Fibroblast of mammary gland (primary cell): ENCODE data around the gene TMEM59.

Source experiments
- DNase-seq: peaks from one replicate; pipeline ENCODE4 v3.0.0-alpha.2; 2010; ENCODE audit warnings: low read depth
- H3K4me3 ChIP-seq: 2 replicates; pipeline ENCODE4 v1.5.1; 2011; ENCODE audit warnings: low read depth, mild to moderate bottlenecking, low read length, moderate library complexity; ENCODE audit not compliant: control insufficient read depth
- TF ChIP-seq, protein P1 (sequence below): conservative IDR thresholded peaks from 2 replicates; pipeline ENCODE4 v1.5.1; 2011; ENCODE audit warnings: low read depth, low read length, inconsistent platforms; ENCODE audit not compliant: control insufficient read depth, insufficient read depth

Gene TMEM59

GRCh38 chr1:54018635-54019034, 34.4 kb downstream of the TMEM59 start:
- no peak overlapping the region for H3K4me3 ChIP-seq
- DNase-seq: no peak
- TF ChIP-seq, protein P1, sequence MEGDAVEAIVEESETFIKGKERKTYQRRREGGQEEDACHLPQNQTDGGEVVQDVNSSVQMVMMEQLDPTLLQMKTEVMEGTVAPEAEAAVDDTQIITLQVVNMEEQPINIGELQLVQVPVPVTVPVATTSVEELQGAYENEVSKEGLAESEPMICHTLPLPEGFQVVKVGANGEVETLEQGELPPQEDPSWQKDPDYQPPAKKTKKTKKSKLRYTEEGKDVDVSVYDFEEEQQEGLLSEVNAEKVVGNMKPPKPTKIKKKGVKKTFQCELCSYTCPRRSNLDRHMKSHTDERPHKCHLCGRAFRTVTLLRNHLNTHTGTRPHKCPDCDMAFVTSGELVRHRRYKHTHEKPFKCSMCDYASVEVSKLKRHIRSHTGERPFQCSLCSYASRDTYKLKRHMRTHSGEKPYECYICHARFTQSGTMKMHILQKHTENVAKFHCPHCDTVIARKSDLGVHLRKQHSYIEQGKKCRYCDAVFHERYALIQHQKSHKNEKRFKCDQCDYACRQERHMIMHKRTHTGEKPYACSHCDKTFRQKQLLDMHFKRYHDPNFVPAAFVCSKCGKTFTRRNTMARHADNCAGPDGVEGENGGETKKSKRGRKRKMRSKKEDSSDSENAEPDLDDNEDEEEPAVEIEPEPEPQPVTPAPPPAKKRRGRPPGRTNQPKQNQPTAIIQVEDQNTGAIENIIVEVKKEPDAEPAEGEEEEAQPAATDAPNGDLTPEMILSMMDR: no peak

- TF ChIP-seq, protein P1: no peak
- no peak for DNase-seq
- no peak within 1 kb of the TSS for H3K4me3 ChIP-seq
Measured at GRCh38 chr1:54017979-54018378, 35.0 kb downstream of the TMEM59 start, which contains the start of gene LDLRAD1. LDLRAD1 (minus strand) TSS chr1:54018186; CDS start chr1:54018112, 74 bp downstream.

GRCh38 chr1:54016343-54017282, 36.4 kb downstream of the TMEM59 start:
- TF ChIP-seq, protein P1: no peak
- peak; percentile 52 for DNase-seq
- H3K4me3 ChIP-seq: no peak overlapping the region

GRCh38 chr1:54014009-54014629, 38.9 kb downstream of the TMEM59 start:
- H3K4me3 ChIP-seq: no peak overlapping the region
- DNase-seq: no peak
- TF ChIP-seq, protein P1: no peak

DNA sequence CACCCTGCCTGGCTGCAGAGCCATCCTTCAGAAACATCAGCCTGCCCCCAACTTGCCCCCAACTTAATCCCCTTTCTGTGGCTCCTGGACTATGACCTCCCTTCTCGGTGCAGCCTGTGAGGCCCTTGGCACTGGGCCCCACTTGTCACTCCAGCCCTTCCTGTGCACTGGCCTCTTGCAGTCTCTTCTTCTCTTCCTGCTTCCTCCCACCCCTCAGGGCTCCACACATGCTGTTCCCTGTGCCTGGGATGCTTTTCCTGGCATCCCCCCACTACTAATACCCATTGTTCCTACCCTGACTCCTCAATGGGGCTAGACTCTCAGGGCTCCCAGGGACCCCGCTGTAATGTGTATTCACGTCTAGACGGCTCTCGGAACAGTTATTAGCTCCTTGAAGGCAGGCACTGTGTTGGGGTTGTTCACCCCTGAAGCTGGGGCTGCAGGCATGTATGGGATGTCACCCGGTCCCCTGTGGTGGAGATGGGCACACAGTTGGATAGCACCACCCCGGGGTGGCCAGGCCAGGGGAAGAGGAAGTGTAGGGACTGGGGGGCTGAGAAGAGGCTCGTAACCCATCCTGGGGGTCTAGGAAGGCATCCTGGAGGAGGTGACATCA, 39.5 kb downstream of the TMEM59 start:
- no peak for DNase-seq
- H3K4me3 ChIP-seq: no peak overlapping the region
- TF ChIP-seq, protein P1: no peak

GRCh38 chr1:54012863-54013262, 40.1 kb downstream of the TMEM59 start:
- no peak overlapping the region for H3K4me3 ChIP-seq
- no peak for DNase-seq
- TF ChIP-seq, protein P1: no peak
